Measurements from ENCODE around the gene EHD4. TPM values are rescaled to one million over a fixed set of nuclear protein-coding genes. Genes with fewer than 3 reads are reported as not detected.

EHD4 gene
- total RNA-seq, 1 experiment from 2014 or later = 20.2 TPM

DNA sequence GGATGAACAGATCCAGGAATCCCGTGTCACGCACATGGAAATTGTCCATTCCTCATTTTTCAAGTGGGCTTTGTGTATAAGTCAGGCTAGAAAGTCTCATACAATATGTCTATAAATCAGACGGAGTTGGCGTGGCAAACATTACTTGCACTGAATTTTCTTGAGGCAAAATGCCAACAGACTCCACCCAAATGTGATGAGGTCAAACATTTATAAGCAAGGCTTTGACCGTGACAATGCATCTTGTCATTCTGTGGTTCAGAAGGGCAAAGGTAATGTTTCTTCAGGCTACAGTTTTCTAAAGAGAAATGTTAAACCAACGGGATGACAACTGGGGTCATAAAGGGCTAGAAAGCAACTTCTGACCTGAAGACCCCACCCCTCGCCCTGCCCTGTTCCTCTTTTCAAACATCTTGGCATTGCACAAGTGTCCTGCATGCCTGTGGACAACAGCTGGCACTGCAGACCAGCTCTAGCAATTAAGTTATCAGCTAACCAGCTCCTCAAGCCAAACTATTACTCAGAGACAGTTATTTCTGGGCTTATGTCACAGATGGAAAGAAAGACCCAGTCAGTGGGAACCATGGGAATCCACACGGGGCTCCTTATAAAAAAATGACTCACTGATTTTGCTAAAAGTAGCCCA, 42.0 kb downstream of the EHD4 start:
- no peak for TF ChIP-seq CTCF (IDR thresholded peaks at IDR 0.05; ENCODE audit: unreplicated experiment)
- no peak for DNase-seq
- Mint-ChIP-seq H3K4me3 (ENCODE audit: low read depth, unreplicated experiment) (no peak overlapping the region), H3K4me1 (ENCODE audit: low read depth, unreplicated experiment) (peaks cover 43% of the 10 kb centered on the region), H3K27me3 (ENCODE audit: unreplicated experiment) (no peaks in the 10 kb centered on the region), H3K27ac (ENCODE audit: unreplicated experiment) (no peak overlapping the region), H3K36me3 (ENCODE audit: insufficient read depth, unreplicated experiment) (peaks cover 15% of the 10 kb centered on the region), H3K9me3 (ENCODE audit: low read depth, unreplicated experiment) (no peaks in the 10 kb centered on the region)
- CTCF ChIA-PET = interaction anchor here (0.5 kb wide), 1 partner anchor 30 kb away, joined by 8 read pairs; no protein-coding TSS in a partner anchor
- intact Hi-C loops (cut with micrococcal nuclease; ENCODE audit: unreplicated experiment) = no loop called here
- BruUV-seq (replicated peaks) = no TSS peak

DNA sequence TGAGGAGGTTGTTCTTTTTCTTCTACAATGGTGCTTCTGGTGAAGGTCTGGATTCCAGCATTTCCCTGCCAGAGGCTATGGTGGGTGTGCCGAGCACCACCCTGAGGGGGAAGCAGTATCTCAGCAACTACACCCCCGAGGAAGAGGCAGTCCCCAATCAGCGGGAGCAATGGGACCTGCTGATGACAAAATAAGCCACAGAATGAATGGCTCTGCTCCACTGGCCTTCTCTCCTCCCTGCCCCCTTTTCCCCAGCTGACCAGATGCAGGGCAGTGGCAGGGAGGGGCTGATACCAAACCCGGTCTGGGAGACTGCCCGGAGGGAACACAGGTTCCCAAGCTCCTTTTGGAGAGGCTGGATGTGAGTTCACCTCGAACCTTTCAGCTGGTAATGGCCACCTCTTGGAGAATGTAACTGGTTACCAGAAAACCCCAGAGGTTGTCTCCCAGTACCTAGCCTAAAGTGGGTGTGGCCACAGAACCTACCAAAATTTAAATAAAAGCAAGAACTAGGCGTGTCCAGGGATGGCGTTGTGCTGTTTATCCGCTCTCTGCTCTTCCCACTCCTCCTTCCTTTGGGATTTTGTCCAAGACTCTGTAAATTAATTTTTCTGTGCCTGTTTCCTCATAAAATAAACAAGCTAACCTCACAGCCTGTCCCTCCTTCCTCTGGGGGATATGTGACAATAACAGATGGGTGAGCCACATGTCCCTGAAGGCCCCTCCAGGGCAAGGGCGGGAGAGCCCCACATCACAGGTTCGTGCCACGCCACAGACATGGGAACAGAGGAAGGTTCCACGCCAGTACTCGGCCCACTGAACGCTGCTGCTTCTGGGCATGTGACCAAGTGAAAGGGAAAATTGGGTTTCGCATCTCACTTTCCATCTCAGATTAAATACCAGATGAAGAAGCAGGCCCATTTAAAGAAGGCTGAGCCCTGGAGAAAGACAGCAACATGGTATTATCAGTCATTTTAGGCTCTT, 43.4 kb downstream of the EHD4 start:
- TF ChIP-seq CTCF (IDR thresholded peaks at IDR 0.05; ENCODE audit: unreplicated experiment) = no peak
- Mint-ChIP-seq H3K27me3 (ENCODE audit: unreplicated experiment) (no peaks in the 10 kb centered on the region), H3K27ac (ENCODE audit: unreplicated experiment) (no peak overlapping the region), H3K4me1 (ENCODE audit: low read depth, unreplicated experiment) (peaks cover 28% of the 10 kb centered on the region), H3K36me3 (ENCODE audit: insufficient read depth, unreplicated experiment) (peaks cover 22% of the 10 kb centered on the region), H3K4me3 (ENCODE audit: low read depth, unreplicated experiment) (no peak overlapping the region), H3K9me3 (ENCODE audit: low read depth, unreplicated experiment) (no peaks in the 10 kb centered on the region)
- DNase-seq = no peak
- intact Hi-C loops (cut with micrococcal nuclease; ENCODE audit: unreplicated experiment) = loop anchor here (5.0 kb wide), 1 partner anchor 43 kb away; the partner anchor contains the start of gene EHD4
- BruUV-seq (replicated peaks) = no TSS peak
- CTCF ChIA-PET = no interaction called here

DNA sequence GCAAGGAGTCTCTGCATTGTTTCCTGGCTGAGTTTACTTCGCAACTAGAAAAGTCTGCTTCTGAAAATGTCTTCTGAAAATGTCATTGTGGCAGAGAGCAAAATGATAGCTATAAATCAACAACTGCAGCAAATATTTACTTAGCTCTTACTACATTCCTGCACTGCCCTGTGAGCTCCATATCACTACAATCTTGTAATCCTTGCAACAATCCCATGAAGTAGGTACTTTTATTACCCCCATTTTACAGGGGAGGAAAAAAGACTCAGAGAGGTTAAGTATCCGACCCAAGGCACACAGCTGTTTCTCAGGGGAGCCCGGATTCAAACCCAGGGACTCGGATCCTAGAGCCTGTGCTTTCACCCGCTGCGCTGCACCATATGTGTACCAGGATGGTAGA, 44.3 kb downstream of the EHD4 start:
- no TSS peak for BruUV-seq (replicated peaks)
- no peak for DNase-seq
- H3K4me1 Mint-ChIP-seq (ENCODE audit: low read depth, unreplicated experiment) = peaks cover 27% of the 10 kb centered on the region
- intact Hi-C loops (cut with micrococcal nuclease; ENCODE audit: unreplicated experiment) = loop anchor here (5.0 kb wide), 1 partner anchor 44 kb away; the partner anchor contains the start of gene EHD4
- H3K27ac Mint-ChIP-seq (ENCODE audit: unreplicated experiment) = no peak overlapping the region
- H3K9me3 Mint-ChIP-seq (ENCODE audit: low read depth, unreplicated experiment) = no peaks in the 10 kb centered on the region
- no peaks in the 10 kb centered on the region for H3K27me3 Mint-ChIP-seq (ENCODE audit: unreplicated experiment)
- H3K36me3 Mint-ChIP-seq (ENCODE audit: insufficient read depth, unreplicated experiment) = peaks cover 20% of the 10 kb centered on the region
- CTCF ChIA-PET = no interaction called here
- TF ChIP-seq CTCF (IDR thresholded peaks at IDR 0.05; ENCODE audit: unreplicated experiment) = no peak
- no peak overlapping the region for H3K4me3 Mint-ChIP-seq (ENCODE audit: low read depth, unreplicated experiment)

- H3K4me3 Mint-ChIP-seq (ENCODE audit: low read depth, unreplicated experiment) = no peak overlapping the region
Measured at GRCh38 chr15:41927536-41927935, 44.8 kb downstream of the EHD4 start.

More at GRCh38 chr15:41927536-41927935, 44.8 kb downstream of the EHD4 start:
- intact Hi-C loops (cut with micrococcal nuclease; ENCODE audit: unreplicated experiment) = loop anchor here (5.0 kb wide), 1 partner anchor 45 kb away; the partner anchor contains the start of gene EHD4
- Mint-ChIP-seq H3K27ac (ENCODE audit: unreplicated experiment) (no peak overlapping the region), H3K9me3 (ENCODE audit: low read depth, unreplicated experiment) (no peaks in the 10 kb centered on the region), H3K27me3 (ENCODE audit: unreplicated experiment) (no peaks in the 10 kb centered on the region), H3K36me3 (ENCODE audit: insufficient read depth, unreplicated experiment) (peaks cover 18% of the 10 kb centered on the region), H3K4me1 (ENCODE audit: low read depth, unreplicated experiment) (peaks cover 33% of the 10 kb centered on the region)
- BruUV-seq (replicated peaks) = no TSS peak
- TF ChIP-seq CTCF (IDR thresholded peaks at IDR 0.05; ENCODE audit: unreplicated experiment) = no peak
- CTCF ChIA-PET = no interaction called here
- DNase-seq = no peak

All from Calu3 (cell line).